Measurements from ENCODE around the gene TSPOAP1.
A peak's percentile ranks its signal among the peaks of the same experiment; 100 is the strongest.

Gene TSPOAP1

DNA sequence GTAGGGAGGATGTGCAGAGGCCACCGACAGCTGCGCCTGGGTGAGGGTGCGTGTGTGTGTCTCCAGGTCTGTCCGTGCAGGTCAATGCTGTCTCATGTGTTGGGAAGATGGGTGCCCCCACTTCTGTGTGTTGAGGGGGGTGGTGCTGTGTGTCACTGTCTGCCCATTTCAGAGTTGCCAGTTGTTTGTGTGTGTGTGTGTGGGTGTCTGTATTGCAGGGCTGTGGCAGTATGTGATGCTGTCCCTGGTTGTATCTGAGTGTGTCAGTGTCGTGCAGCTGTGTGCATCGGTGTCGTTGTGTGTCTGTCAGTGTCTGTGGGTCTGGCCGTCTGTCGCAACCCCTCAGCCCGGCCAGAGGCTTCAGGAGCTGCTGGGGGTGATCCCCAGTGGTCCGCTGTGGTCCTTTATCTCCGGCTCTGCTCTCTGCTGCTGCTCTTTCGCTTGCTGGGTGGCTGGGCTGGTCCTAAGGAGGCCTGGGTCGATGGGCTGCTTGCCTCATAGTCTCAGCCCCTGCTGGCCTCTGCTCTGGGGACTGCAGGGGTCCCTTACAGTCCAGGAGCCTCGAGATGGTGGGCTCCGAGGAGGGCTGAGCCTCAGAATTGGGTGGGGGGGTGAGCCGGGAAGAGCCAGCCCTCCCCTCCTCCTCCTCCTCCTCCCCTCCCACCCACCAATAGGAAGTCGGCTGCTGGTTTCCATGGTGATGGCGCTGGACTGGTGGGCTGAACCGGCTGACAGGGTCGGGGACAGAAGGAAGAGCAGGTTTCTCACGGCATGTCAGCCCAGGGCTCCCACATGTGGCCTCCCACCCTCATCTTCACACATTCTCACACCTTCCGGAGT is at the start of gene TSPOAP1:
Gene TSPOAP1, minus strand, starts transcription at position 601 of the 840 bp plus-strand sequence. CDS start 875 bp downstream, outside the sequence.
- peak; percentile 98 for DNase-seq (ENCODE audit: low read depth)
- TF ChIP-seq, protein P1, sequence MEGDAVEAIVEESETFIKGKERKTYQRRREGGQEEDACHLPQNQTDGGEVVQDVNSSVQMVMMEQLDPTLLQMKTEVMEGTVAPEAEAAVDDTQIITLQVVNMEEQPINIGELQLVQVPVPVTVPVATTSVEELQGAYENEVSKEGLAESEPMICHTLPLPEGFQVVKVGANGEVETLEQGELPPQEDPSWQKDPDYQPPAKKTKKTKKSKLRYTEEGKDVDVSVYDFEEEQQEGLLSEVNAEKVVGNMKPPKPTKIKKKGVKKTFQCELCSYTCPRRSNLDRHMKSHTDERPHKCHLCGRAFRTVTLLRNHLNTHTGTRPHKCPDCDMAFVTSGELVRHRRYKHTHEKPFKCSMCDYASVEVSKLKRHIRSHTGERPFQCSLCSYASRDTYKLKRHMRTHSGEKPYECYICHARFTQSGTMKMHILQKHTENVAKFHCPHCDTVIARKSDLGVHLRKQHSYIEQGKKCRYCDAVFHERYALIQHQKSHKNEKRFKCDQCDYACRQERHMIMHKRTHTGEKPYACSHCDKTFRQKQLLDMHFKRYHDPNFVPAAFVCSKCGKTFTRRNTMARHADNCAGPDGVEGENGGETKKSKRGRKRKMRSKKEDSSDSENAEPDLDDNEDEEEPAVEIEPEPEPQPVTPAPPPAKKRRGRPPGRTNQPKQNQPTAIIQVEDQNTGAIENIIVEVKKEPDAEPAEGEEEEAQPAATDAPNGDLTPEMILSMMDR (IDR thresholded peaks at IDR 0.05; ENCODE audit: insufficient read depth, low read depth, low read length, missing control alignments), result peak; percentile 6
- peak within 1 kb of the TSS; percentile 94 for H3K4me3 ChIP-seq (ENCODE audit: low read depth, low read length)

GRCh38 chr17:58377661-58378060 is 49.1 kb upstream of the TSPOAP1 start:
- no peak for DNase-seq (ENCODE audit: low read depth)
- TF ChIP-seq, protein P1 (IDR thresholded peaks at IDR 0.05; ENCODE audit: insufficient read depth, low read depth, low read length, missing control alignments), result no peak

GRCh38 chr17:58377093-58377601 is 48.6 kb upstream of the TSPOAP1 start:
- TF ChIP-seq, protein P1 (IDR thresholded peaks at IDR 0.05; ENCODE audit: insufficient read depth, low read depth, low read length, missing control alignments), result no peak
- H3K4me3 ChIP-seq (ENCODE audit: low read depth, low read length), result no peak overlapping the region
- DNase-seq (ENCODE audit: low read depth), result no peak

More at GRCh38 chr17:58377661-58378060, 49.1 kb upstream of the TSPOAP1 start:
- H3K4me3 ChIP-seq (ENCODE audit: low read depth, low read length), result no peak overlapping the region

- TF ChIP-seq, protein P1 (IDR thresholded peaks at IDR 0.05; ENCODE audit: insufficient read depth, low read depth, low read length, missing control alignments), result no peak
- DNase-seq (ENCODE audit: low read depth), result no peak
- H3K4me3 ChIP-seq (ENCODE audit: low read depth, low read length), result no peak overlapping the region
These were observed 47.9 kb upstream of the TSPOAP1 start for GRCh38 chr17:58376472-58377000.

- no peak for DNase-seq (ENCODE audit: low read depth)
- TF ChIP-seq, protein P1 (IDR thresholded peaks at IDR 0.05; ENCODE audit: insufficient read depth, low read depth, low read length, missing control alignments), result no peak
These were observed 47.2 kb upstream of the TSPOAP1 start for GRCh38 chr17:58375811-58376210.

DNA sequence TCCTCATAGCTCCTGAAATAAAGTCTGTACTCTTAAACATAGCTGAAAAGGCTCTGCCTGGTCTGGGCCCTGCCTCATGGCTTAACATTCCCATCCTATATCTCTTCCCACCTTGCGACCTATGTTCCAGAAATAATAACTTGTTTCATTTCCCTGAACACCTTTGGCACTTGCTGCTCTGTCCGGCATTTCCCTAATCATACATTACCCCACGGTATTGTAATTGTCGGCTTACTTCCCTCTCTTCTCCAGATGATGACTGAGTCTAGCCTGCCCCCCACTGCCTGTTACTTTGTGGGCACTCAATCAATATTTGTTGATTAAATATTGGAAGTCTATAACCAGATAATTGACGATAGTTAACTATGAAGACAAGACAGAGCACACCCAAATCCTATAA is 46.7 kb upstream of the TSPOAP1 start:
- no peak for DNase-seq (ENCODE audit: low read depth)
- H3K4me3 ChIP-seq (ENCODE audit: low read depth, low read length), result no peak overlapping the region
- TF ChIP-seq, protein P1 (IDR thresholded peaks at IDR 0.05; ENCODE audit: insufficient read depth, low read depth, low read length, missing control alignments), result no peak

More at GRCh38 chr17:58375811-58376210, 47.2 kb upstream of the TSPOAP1 start:
- H3K4me3 ChIP-seq (ENCODE audit: low read depth, low read length), result no peak overlapping the region
